Psoas muscle (tissue), 8 donors: Measurements from ENCODE around the gene AJAP1. TPM values are rescaled to one million over a fixed set of nuclear protein-coding genes. Genes with fewer than 3 reads are reported as not detected.

Source experiments
- ATAC-seq, 4 donors: fragments of 200-7000 bp; cut with Tn5 transposase; one replicate each; pipeline ENCODE4 v1.9.1; 2020; ENCODE audit warnings: moderate library complexity in 3 of 4, mild to moderate bottlenecking in 2 of 4
- DNase-seq, 2 donors: peaks; one replicate each; pipeline ENCODE4 v3.0.0-alpha.2; 2020
- H3K27ac ChIP-seq: fragments of 200-600 bp; one replicate; pipeline ENCODE4 v1.8.0; 2022
- H3K27me3 ChIP-seq, 3 donors: fragments of 200-600 bp in 1 of 3; one replicate each; pipeline versions ENCODE4 v1.6.1 to v1.8.0; 2013 to 2022; ENCODE audit warnings: low read length in 2 of 3, mild to moderate bottlenecking in 2 of 3, moderate library complexity in 1 of 3; ENCODE audit not compliant: insufficient read depth in 3 of 3
- H3K36me3 ChIP-seq, 2 donors: fragments of 200-600 bp in 1 of 2; one replicate each; pipeline versions ENCODE4 v1.6.1 to v1.8.0; 2013 to 2022; ENCODE audit warnings: low read depth in 1 of 2, mild to moderate bottlenecking in 1 of 2, moderate library complexity in 1 of 2; ENCODE audit not compliant: insufficient read depth in 1 of 2
- H3K4me1 ChIP-seq: fragments of 200-600 bp; one replicate; pipeline ENCODE4 v1.8.0; 2022
- H3K4me3 ChIP-seq: fragments of 200-600 bp; one replicate; pipeline ENCODE4 v1.8.0; 2022; ENCODE audit warnings: mild to moderate bottlenecking
- H3K9me3 ChIP-seq: fragments of 200-600 bp; one replicate; pipeline ENCODE4 v1.8.0; 2022
- WGBS, 3 donors: extraction: QIAGEN DNeasy Blood & Tissue Kit; methylation state at CpG; one replicate each; pipeline versions ENCODE4 v1.1.6 to v1.1.7; 2013; 5-methylcytosine and 5-hydroxymethylcytosine counted together
- intact Hi-C, 2 donors: fragments of 100-400 bp; cut with DNase I; formaldehyde crosslinking; loops; one replicate each; pipeline versions ENCODE4 v1.11.0 to v1.14.2; 2022
- polyA plus RNA-seq, 3 donors: library from polyadenylated mRNA; stranded (reverse); fragments of 200-250 nt; gene quantifications; one replicate each; pipeline ENCODE4 v1.2.3, GENCODE V29; 2013
- total RNA-seq, 4 donors: library from RNA; stranded (reverse); fragmentation: NEBNext Ultra II Directional in 2 of 4; extraction: Animal tissue kit (Norgen Biotek cat#: 25700) in 2 of 4; gene quantifications; one replicate each; pipeline versions ENCODE4 v1.2.1 to v1.2.4, GENCODE V29; 2021 to 2023
- TF ChIP-seq, protein P1 (sequence below): fragments of 200-600 bp; IDR thresholded peaks from one replicate; pipeline ENCODE4 v1.8.0; 2022; ENCODE audit warnings: antibody characterized with exemption
- donor health status: healthy with polysubstance abuse.
- donor health status: DM: no; HTN: no; CAD: no; lungs with moderate emphysema.
- donor health status: Bipolar disorder and iron deficiency.
- donor health status: healthy.
- donor health status: DM: yes; HTN: yes; CAD: no.
- donor health status: DM: no; HTN: no; CAD: no.
- donor health status: DM: no; HTN: no; CAD: no.
- donor health status: DM: yes; HTN: yes; CAD: no.

Gene AJAP1
- total and polyA plus RNA-seq, 7 donors, result under 0.01 to 1.4 (median 0.07) TPM

DNA sequence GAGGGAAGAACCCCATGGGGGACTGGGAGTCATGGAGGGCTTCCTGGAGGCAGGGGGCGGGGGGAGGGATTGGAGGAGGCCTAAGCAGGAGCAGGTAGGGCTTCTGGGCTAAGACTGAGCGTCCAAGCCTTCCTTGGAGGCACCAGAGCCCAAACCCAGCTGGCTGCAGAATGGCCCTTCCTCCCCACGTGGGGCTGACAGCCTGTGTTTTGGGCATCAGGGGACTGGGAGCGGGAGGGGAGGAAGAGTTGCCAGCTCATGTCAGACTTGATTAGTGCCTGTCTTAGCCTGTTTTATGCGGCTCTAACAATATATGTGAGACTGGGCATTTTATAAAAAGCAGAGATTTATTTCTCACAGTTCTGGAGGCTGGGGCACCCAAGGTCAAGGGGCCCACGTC lies 38.9 kb downstream of the AJAP1 start:
- TF ChIP-seq, protein P1, sequence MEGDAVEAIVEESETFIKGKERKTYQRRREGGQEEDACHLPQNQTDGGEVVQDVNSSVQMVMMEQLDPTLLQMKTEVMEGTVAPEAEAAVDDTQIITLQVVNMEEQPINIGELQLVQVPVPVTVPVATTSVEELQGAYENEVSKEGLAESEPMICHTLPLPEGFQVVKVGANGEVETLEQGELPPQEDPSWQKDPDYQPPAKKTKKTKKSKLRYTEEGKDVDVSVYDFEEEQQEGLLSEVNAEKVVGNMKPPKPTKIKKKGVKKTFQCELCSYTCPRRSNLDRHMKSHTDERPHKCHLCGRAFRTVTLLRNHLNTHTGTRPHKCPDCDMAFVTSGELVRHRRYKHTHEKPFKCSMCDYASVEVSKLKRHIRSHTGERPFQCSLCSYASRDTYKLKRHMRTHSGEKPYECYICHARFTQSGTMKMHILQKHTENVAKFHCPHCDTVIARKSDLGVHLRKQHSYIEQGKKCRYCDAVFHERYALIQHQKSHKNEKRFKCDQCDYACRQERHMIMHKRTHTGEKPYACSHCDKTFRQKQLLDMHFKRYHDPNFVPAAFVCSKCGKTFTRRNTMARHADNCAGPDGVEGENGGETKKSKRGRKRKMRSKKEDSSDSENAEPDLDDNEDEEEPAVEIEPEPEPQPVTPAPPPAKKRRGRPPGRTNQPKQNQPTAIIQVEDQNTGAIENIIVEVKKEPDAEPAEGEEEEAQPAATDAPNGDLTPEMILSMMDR, result no peak
- DNase-seq, result no peak
- H3K27me3 ChIP-seq, result peaks cover 0 to 13% (median 0%) of the 10 kb centered on the region in 3 donors
- no peaks in the 10 kb centered on the region for H3K36me3 ChIP-seq
- WGBS, 3 donors, result 56 to 64% (median 60%) methylated on average over 5 to 6 of the region's 6 CpGs
- H3K9me3 ChIP-seq, result no peaks in the 10 kb centered on the region
- ATAC-seq, result no peak
- no peaks in the 10 kb centered on the region for H3K4me1 ChIP-seq
- no peak overlapping the region for H3K27ac ChIP-seq
- intact Hi-C loops, result no loop called here
- no peak overlapping the region for H3K4me3 ChIP-seq

GRCh38 chr1:4693891-4694290 lies 39.5 kb downstream of the AJAP1 start:
- Histone ChIP-seq H3K9me3 (no peaks in the 10 kb centered on the region), H3K27ac (no peak overlapping the region), H3K36me3 (no peaks in the 10 kb centered on the region), H3K4me1 (no peaks in the 10 kb centered on the region), H3K4me3 (no peak overlapping the region), H3K27me3 (peaks cover 0 to 11% (median 0%) of the 10 kb centered on the region in 3 donors)
- ATAC-seq (no peak), DNase-seq (no peak)
- 84 to 91% (median 85%) methylated on average over 10 of the region's 10 CpGs for WGBS, 3 donors
- intact Hi-C loops, result no loop called here
- TF ChIP-seq, protein P1, result no peak

DNA sequence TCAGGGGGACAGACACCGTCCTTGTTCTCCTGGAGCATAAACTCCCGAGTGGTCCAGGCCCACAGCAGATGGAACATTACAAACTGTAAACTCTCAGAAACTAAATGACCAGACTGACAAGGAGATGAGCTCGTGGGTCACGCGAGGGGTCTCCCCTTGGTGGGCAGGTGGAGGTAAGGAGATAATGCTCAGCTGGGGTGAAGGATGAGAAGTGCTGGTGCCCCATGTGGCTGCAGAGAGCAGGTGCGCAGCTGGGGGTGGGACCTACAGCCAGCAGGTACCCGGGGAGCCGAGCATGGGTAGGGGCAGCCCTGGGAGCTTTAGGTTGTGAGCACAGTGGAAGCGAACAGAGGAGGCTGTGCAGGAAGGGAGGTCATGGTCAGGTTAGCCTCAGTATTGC lies 40.1 kb downstream of the AJAP1 start:
- Histone ChIP-seq H3K27ac (no peak overlapping the region), H3K36me3 (no peaks in the 10 kb centered on the region), H3K4me3 (no peak overlapping the region), H3K9me3 (no peaks in the 10 kb centered on the region), H3K27me3 (peaks cover 0 to 5% (median 0%) of the 10 kb centered on the region in 3 donors), H3K4me1 (no peaks in the 10 kb centered on the region)
- DNase-seq (no peak), ATAC-seq (no peak)
- WGBS, 3 donors, result 81 to 83% (median 82%) methylated on average over 9 of the region's 9 CpGs
- intact Hi-C loops, result no loop called here
- TF ChIP-seq, protein P1, result no peak

- ATAC-seq (no peak), DNase-seq (no peak)
- 85 to 97% (median 91%) methylated on average over 8 of the region's 8 CpGs for WGBS, 3 donors
- H3K36me3 ChIP-seq, result no peaks in the 10 kb centered on the region
- TF ChIP-seq, protein P1, result no peak
- H3K4me1 ChIP-seq, result no peaks in the 10 kb centered on the region
- H3K9me3 ChIP-seq, result no peaks in the 10 kb centered on the region
- intact Hi-C loops, result no loop called here
- H3K27ac ChIP-seq, result no peak overlapping the region
- no peak overlapping the region for H3K4me3 ChIP-seq
- H3K27me3 ChIP-seq, result peaks cover 0 to 3% (median under 1%) of the 10 kb centered on the region in 3 donors
These were observed 40.8 kb downstream of the AJAP1 start for GRCh38 chr1:4695241-4695640.

- WGBS, 3 donors, result 44 to 46% (median 45%) methylated on average over 12 of the region's 12 CpGs
- H3K27ac ChIP-seq, result no peak overlapping the region
- H3K36me3 ChIP-seq, result no peaks in the 10 kb centered on the region
- no peak overlapping the region for H3K4me3 ChIP-seq
- H3K9me3 ChIP-seq, result no peaks in the 10 kb centered on the region
- no peak for ATAC-seq
- intact Hi-C loops, result no loop called here
- H3K27me3 ChIP-seq, result peaks cover 0 to 3% (median 2%) of the 10 kb centered on the region in 3 donors
- H3K4me1 ChIP-seq, result no peaks in the 10 kb centered on the region
- TF ChIP-seq, protein P1, result no peak
- no peak for DNase-seq
These were observed 41.8 kb downstream of the AJAP1 start for GRCh38 chr1:4696161-4696745.
